ENCODE results near the gene ARL17B.
"Not testable (repeated sequence)": the region's sequence is repeated elsewhere in the genome, so short reads cannot be mapped to it uniquely, and the experiment has no call there.

Gene ARL17B

GRCh38 chr17:46249153-46249552, 112.4 kb downstream of the ARL17B start:
- not testable (repeated sequence) for DNase-seq (ENCODE audit: low read depth)

- not testable (repeated sequence) for DNase-seq (ENCODE audit: low read depth)
Observed at GRCh38 chr17:46244949-46245768, 116.4 kb downstream of the ARL17B start.

GRCh38 chr17:46244339-46244913, 117.1 kb downstream of the ARL17B start:
- DNase-seq (ENCODE audit: low read depth), result not testable (repeated sequence)

- DNase-seq (ENCODE audit: low read depth), result not testable (repeated sequence)
Observed at GRCh38 chr17:46243928-46244327, 117.6 kb downstream of the ARL17B start.

- DNase-seq (ENCODE audit: low read depth), result not testable (repeated sequence)
Observed at GRCh38 chr17:46243505-46243904, 118.1 kb downstream of the ARL17B start.

- DNase-seq (ENCODE audit: low read depth), result not testable (repeated sequence)
Observed at GRCh38 chr17:46231359-46231758, 130.2 kb downstream of the ARL17B start.

GRCh38 chr17:46225274-46225794, 136.2 kb downstream of the ARL17B start:
- DNase-seq (ENCODE audit: low read depth), result peak; percentile 75

- DNase-seq (ENCODE audit: low read depth), result not testable (repeated sequence)
Observed at GRCh38 chr17:46224864-46225263, 136.7 kb downstream of the ARL17B start.

Measured in fibroblast of gingiva (primary cell).